Activated CD8-positive, alpha-beta memory T cell treated with anti-CD3 and anti-CD28 coated beads for 1 hour (primary cell): ENCODE results near the gene SYF2.
"Not testable (repeated sequence)": the region's sequence is repeated elsewhere in the genome, so short reads cannot be mapped to it uniquely, and the experiment has no call there.

Experiments
- DNase-seq, 2 donors: peaks; one replicate each; pipeline ENCODE4 v3.0.0-alpha.2; 2020; ENCODE audit warnings: low read depth in 1 of 2; ENCODE audit errors: extremely low read depth in 1 of 2

SYF2 gene

DNA sequence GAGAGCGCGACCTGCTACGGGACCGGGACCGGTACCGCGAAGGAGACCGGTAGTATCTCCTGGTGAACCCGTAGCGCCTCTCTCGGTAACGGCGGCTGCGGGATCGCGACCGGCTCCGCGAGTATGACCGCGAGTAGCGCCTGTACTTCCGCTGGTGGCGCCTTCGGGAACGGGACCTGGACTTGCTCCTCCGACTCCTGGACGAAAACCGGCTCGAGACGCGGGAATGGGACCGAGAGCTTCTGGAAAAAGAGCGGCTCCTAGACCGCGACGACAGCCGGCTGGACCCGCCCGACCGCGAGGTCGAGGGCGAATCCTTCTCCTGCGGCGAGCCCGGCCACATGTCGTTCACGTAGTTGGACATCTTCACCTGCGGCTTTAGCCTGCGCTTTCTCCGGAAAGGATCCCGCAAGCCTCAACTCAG lies 14.3 kb upstream of the SYF2 start:
- DNase-seq: no peak

DNA sequence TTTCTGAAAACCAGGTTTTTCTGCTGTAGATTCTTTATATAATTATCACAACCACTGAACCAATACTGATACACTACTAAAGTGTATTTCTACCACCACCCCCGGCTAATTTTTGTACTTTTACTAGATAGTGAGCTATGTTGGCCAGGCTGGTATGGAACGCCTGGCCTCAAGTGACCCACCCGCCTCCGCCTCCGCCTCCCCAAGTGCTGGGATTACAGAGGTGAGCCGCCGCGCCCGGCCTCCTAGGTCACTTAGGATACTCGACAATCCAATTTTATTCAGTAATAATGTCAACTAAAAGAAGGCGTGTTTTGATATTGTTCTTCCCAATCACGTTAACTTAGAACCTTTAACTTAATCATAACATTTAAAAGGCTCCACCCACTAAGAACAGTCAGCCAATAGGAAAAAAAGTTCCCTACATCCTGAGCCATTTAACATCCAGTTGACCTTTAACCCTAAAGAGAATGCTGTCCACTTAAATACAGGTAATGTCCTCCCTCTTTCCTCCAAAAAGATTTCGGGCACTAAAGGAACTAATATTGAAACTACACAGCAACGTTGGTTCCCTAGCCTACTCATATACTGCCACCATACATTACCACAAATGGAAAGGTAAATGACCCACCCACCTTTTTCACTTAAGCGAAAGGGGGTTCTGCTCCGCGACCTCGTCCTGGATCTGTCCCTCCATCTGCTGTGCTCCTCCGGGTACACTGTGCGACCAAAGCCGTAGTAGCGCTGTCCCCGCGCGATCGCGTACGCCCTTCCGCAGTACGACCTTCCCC lies 13.7 kb upstream of the SYF2 start:
- no peak for DNase-seq

DNA sequence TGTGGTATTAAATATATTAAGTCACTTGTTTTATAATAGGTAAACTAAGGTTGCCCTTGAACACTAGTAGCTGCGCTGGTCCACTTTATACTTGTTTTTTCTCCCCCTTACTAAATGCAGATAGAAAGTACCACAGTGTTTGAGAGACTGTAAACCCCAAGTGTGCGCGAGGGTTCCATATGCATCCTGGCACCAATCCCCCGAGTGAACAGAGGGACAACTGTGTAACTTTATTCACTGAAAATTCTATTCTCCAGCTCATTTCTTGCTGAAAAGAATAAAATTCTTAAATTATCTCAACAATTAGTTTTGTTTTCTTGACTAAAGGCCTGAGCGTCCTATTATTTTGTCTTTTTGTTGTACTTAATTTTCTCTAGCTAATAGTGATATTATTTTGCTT lies 13.1 kb upstream of the SYF2 start:
- DNase-seq: no peak

DNA sequence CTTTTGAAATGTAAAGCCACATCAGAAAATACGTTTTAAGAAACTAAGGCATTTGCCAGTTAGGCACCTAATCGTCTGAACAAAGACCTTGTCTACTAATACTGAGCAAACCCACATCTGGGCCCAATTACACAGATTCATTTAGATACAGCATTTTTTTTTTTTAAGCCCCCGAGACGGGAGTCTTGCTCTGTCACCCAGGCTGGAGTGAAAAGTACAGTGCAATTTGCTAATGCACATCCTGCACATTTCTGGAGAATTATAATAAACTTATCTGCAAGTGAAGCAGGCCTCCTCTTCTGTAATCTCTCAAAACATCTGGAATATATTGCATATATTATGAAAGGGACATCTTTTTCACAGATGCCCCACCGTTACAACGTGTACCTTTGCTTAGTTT lies 11.6 kb upstream of the SYF2 start:
- no peak for DNase-seq

DNA sequence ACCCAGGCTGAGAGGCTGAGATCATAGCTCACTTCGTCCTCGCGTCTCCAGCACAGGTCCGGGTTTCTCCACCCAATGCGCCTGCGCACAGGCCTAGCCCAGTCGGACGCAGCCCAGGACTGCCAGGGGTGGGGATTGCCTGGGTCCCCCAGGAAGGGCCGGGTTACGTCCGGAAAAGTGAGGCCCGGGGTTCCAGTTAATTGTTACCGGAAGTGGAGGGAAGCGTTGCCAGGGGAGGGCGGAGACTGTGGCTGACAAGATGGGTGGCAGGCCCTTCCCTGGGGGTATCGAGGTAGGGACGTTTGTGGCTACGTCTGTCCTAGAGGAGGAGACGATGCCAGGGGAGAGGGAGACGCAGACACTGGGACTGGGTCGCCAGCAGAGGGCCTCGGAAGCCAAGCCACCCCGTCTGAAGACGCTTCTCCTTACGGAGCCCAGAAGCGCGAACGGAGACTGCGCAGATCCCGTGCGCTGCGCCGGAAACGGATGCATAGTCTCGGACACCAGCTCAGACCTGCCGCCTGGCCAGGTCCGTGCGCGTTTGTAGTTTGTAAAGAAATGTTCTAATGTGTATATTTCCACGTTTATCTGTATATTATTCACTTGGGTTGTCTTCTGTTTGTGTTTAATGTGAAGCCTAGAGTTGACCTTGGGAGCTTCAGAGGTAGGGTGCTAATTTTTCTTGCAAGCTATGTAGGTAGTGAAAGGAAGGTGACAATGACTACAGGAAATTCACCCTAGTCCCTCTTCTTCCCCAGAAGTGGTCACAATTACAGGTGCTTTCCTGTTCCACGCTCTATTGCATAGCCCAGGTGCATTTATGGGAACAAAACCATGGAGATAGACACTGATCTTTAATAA lies 7.6 kb upstream of the SYF2 start:
- DNase-seq: peak; percentile 63 to 65

- DNase-seq: no peak
Observed at GRCh38 chr1:25238046-25238445, 5.7 kb upstream of the SYF2 start.

- DNase-seq: not testable (repeated sequence)
Observed at GRCh38 chr1:25236261-25236660, 4.0 kb upstream of the SYF2 start.

DNA sequence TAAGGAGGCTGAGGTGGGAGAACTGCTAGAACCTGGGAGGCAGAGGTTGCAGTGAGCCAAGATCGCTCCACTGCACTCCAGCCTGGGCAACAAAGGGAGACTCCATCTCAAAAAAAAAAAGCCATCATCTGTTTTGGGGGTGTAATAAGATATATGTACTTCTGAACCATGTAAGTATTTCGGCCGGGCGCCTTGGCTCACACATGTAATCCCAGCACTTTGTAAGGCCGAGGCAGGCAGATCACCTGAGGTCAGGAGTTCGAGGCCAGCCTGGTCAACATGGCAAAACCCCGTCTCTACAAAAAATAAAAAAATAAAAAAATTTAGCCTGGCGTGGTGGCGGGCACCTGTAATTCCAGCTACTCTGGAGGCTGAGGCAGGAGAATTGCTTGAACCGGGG lies 3.1 kb upstream of the SYF2 start:
- not testable (repeated sequence) for DNase-seq

- DNase-seq: peak in 1 of 2 donors; percentile 22
Observed at GRCh38 chr1:25232866-25233784, 823 bp upstream of the SYF2 start.

GRCh38 chr1:25223471-25223870 lies 8.8 kb downstream of the SYF2 start:
- DNase-seq: no peak

DNA sequence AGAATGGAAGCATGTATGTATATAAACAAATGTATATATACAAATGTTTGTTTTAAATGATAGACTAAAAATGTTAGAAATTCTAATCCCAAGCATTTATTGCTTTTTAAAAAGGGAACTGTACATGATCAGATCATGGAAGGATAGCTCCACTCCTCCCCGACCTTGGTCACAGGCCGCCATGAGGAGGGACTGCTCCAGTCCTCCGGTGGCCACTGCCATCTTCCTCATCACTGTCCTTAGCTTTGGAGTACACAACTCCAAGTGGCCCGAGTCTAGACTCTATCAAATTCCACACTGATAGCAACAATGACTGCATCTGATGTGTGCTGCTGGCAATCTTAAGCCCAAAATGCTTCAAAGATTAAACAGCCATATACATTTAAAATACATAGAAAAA lies 9.7 kb downstream of the SYF2 start:
- DNase-seq: no peak

- DNase-seq: no peak
Observed at GRCh38 chr1:25220666-25221065, 11.6 kb downstream of the SYF2 start.

DNA sequence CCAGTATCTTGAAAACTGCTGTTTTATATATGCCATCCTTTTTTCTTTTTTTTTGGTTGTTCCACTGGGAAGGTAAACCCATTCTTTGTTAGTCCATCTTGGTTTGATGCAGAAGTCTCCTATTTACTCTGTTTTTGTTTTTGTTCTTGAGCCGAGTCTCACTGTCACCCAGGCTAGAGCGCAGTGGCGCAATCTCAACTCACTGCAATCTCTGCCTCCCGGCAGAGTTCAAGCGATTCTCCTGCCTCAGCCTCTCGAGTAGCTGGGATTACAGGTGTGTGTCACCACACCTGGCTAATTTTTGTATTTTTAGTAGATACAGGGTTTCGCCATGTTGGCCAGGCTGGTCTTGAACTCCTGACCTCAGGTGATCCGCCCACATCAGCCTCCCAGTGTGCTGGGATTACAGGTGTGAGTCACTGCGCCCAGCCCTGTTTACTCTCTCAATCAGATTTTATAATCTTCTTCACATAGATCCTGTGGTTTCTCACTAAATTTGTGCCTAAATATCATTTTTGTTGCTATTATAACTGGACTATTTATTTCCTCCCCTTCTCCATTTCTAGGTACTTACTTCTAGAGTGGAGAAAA lies 12.5 kb downstream of the SYF2 start:
- no peak for DNase-seq

- DNase-seq: no peak
Observed at GRCh38 chr1:25217598-25218232, 14.6 kb downstream of the SYF2 start.

GRCh38 chr1:25217015-25217414 lies 15.3 kb downstream of the SYF2 start:
- no peak for DNase-seq

GRCh38 chr1:25216123-25216522 lies 16.2 kb downstream of the SYF2 start:
- no peak for DNase-seq

- DNase-seq: no peak
Observed at GRCh38 chr1:25212725-25213124, 19.6 kb downstream of the SYF2 start.

DNA sequence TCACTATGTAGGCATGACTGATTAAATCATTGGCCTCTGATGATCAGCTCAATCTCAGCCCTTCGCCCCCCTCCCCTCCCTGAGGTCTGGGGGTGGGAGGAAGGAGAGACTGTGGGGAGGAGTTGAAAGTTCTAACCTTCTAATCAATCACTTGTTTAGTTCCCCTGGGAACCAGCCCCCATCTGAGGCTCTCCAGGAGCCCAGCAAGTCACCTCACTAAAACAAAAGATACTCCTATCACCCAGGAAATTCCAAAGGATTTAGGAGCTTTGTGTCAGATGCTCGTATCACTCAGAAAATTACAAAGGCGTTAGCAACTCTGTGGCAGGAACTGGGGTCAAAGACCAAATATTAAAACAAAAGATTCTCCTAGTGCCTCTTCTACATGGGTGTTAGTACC lies 21.6 kb downstream of the SYF2 start:
- DNase-seq: no peak

GRCh38 chr1:25209516-25209915 lies 22.8 kb downstream of the SYF2 start:
- no peak for DNase-seq

- DNase-seq: no peak
Observed at GRCh38 chr1:25208561-25209222, 23.6 kb downstream of the SYF2 start.
